Activated CD4-positive, alpha-beta T cell treated with anti-CD3 and anti-CD28 coated beads for 4 hours (primary cell): ENCODE data around the gene DYNC2I2.
"Not testable (repeated sequence)": the region's sequence is repeated elsewhere in the genome, so short reads cannot be mapped to it uniquely, and the experiment has no call there.

Source experiments
- DNase-seq, 2 donors: peaks; one replicate each; pipeline ENCODE4 v3.0.0-alpha.2; 2020

DYNC2I2 gene

DNA sequence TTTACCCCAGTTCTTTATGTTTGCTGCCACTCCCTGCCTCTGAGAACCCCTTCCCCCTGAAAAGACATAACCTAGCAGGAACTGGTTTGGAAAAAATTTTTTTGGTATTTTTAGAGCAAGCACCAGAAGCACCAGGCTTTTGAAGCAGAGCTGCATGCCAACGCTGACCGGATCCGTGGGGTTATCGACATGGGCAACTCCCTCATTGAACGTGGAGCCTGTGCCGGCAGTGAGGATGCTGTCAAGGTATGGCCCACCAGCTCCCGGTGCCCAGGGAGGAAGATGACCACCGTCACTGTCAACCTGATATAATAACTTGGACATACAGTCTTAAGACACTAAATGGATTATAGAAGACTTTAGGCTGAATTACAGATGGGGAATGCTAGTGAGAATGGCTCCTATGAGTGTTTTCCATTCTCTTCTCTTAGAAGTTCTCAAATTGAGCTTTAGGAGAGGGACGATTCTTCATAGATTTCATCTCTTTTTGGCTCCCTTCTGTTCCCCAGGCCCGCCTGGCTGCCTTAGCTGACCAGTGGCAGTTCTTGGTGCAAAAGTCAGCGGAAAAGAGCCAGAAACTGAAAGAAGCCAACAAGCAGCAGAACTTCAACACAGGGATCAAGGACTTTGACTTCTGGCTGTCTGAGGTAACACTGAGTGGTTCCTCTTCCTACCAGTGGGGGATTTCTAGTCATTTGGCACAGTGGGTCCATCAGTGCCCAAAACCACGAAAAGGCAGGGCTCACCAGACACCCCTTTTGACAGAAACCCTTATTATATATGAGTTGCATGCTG is 44.9 kb downstream of the DYNC2I2 start:
- DNase-seq = no peak

DNA sequence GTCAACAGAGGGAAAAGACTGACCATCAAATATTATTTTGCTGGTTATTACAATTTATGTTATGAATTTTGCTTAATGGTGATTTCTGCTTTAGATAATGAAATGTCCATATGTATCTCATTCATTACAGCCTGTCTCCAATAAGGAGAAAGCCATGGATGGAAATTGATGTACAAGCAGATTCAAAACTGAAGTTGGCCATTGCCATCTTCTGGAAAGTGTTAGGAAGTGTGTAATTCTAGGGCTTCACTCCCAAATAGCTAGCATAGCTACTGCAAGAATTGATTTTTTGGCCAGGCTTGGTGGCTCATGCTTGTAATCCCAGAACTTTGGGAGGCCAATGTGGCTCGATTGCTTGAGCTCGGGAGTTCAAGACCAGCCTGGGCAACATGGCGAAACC is 45.8 kb downstream of the DYNC2I2 start:
- no peak for DNase-seq

DNA sequence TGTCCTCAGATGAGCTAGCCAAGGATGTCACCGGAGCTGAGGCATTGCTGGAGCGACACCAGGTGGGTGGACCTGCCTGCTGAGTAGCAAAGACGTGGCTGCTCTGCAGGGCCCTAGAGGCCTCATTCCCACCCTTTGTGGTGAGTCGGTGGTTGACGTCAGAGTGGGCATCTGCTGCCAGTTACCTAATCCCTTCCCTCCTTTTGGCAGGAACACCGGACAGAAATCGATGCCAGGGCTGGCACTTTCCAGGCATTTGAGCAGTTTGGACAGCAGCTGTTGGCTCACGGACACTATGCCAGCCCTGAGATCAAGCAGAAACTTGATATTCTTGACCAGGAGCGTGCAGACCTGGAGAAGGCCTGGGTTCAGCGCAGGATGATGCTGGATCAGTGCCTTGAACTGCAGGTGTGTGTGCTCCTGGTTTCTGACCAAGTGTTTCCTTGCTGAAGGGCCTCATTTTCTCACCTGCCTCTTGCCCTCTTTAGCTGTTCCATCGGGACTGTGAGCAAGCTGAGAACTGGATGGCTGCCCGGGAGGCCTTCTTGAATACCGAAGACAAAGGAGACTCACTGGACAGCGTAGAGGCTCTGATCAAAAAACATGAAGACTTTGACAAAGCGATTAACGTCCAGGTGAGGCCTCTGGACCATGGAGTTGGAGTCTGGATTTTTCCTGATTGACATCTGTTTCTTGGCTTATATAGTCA is 48.9 kb downstream of the DYNC2I2 start:
- DNase-seq = no peak

DNA sequence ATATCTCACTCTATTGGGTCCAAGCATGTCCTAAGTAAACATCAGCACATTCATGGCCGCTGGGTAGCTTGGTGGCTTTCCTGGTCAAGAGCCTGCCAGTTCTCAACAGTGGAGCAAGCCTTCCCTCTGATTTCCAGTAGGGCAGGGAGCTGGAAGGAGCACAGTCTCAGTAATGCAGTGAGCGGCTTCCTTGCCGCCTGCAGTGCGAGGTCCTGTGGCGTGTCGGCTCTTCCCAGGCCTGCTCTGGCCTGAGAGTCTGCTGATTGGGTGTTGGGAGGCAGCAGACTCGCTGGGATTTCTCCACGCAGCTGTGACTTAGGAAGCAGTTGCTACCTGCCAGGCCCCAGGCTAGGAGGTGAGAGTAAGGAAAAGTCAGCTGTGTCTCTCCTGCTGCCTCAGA is 53.0 kb downstream of the DYNC2I2 start:
- no peak for DNase-seq

DNA sequence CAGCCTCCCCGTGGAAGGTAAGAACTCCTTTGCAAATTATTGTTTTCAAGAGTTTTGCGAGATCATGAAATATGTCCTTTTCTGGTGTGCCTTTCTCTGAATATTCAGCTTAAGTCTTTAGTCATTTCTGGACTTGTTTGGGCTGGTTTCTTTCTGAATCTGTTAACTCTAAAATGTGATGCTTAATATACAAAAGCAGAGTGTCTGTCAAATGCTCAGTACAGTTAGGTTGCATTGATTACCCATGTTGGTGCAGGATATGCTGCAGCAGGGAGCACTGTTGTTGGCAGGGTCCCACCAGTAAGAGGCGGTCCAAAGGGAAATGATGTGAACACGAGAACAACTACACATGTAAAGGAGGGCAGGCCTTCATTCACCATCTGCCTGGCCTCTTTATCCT is 56.5 kb downstream of the DYNC2I2 start:
- no peak for DNase-seq

DNA sequence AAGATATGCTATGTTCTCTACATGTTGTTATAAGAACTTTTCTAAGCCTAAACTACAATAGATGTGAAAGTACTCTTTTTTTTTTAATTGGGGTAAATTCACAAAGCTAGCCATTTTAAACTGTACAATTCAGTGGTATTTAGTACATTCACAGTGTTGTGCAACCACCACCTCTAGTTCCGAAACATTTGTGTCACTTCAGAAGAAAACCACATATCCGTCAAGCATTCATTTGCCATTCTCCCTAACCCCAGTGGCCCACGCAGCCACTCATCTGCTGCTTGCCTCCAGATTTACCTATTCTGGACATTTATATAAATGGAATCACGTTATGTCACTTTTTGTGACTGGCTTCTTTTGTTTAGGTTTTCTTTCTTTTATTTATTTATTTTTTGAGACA is 61.2 kb downstream of the DYNC2I2 start:
- DNase-seq = no peak

DNA sequence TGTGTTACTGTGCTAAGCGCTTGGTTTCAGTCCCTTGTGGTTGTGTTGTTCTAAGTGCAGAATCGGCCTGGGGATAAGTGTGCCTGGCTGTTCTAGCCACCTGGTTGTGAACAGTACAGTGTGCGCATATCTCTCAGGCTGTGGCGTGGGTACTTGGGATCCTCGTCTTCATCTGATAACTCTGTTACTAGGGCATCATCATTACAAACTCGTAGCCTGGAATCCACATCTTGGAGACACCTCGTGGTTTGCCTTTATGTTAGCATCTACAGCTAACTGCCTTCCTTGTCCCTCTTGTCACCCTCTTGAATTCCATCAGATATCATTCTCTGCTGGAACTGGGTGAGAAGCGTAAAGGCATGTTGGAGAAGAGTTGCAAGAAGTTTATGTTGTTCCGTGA is 62.8 kb downstream of the DYNC2I2 start:
- DNase-seq = no peak

DNA sequence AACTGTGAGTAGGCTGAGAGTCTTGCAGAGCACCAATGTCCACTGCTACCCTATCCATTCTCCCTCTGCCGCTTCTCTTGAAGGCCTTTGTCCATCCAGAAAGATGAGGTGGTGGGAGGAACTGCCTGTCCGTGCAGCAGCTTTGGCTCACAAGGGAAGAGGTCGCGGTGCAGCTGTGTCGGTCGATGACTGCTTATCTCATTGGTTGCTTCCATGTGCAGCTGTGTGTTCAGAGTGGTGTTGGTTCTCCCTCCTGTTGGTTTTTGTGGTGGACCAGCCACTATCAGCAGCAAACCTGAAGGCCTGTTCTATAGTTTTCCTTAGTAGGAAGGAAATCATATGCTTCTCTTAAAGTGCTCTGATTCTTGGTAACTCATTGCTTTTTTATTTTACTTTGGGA is 63.6 kb downstream of the DYNC2I2 start:
- DNase-seq = no peak

DNA sequence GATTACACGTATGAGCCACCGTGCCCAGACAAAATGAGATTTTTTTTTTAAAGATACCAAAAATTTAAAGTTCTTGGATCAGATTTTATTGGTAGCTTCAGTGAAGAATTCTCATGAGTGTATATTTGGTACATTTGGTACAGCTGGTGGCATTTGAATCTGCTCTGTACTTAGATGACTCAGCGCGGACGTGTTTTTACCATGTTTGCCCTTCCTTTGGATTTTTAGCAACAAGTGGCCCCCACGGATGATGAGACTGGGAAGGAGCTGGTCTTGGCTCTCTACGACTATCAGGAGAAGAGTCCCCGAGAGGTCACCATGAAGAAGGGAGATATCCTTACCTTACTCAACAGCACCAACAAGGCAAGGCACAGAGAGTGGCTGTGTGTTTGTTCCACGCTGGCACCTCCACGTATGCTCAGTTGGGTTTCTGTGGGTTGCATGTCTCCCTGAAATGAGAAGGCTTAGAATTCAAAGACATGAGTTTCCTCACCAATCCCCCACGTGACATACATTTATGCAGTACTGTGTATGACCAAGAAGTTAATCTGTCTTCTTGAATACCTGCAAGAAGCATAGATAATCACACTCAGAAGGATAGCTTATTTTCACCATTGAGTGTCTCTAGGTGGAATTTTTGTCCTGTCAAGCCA is 67.9 kb downstream of the DYNC2I2 start:
- DNase-seq = no peak

DNA sequence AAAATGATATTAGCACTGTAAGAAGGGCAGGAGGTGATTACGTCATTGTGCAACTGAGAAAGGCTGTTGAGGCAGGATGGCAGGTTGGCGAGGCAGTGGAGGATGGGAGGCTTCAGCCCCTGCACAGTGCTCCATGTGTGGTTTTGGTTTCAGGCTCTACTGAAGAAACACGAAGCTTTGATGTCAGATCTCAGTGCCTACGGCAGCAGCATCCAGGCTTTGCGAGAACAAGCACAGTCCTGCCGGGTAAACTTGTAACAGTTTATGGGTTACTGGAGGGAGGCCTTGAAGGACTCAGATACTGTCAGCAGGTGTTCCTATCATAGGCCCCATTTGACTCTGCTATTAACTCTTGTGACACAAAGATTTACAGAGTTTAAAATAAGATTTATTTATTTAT is 69.2 kb downstream of the DYNC2I2 start:
- DNase-seq = peak; percentile 7 to 10

DNA sequence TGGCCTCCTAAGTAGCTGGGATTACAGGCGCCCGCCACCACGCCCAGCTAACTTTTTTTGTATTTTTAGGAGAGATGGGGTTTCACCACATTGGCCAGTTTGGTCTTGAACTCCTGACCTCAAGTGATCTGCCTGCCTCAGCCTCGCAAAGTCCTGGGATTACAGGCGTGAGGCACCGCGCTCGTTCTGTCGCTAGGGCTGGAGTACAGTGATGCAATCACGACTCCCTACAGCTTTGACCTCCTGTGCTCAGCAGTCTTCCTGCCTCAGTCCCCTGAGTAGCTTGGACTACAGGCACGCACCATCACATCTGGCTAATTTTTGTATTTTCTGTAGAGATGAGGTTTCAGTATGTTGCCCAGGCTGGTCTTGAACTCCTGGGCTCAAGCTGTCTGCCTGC is 69.7 kb downstream of the DYNC2I2 start:
- not testable (repeated sequence) for DNase-seq

DNA sequence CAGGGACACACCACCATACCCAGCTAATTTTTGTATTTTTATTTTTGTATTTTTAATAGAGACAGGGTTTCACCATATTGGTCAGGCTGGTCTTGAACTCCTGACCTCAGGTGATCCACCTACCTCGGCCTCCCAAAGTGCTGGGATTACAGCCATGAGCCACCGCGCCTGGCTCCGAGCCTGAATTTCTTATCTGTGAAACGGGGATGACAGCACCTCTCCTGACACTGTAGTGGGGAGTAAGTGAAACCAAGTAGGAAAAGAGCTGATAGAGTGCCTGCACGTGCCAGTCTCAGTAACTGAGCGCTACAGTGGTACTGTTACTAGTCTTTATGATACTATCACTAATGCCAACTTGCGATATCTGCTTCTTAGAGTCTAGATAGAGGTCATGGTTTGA is 71.5 kb downstream of the DYNC2I2 start:
- not testable (repeated sequence) for DNase-seq
